ENCODE results near the gene EFNA3.

EFNA3 gene

GRCh38 chr1:155050560-155051341, 27.9 kb upstream of the EFNA3 start, which contains the start of gene ADAM15 (continued):
- TF ChIP-seq, protein P1, sequence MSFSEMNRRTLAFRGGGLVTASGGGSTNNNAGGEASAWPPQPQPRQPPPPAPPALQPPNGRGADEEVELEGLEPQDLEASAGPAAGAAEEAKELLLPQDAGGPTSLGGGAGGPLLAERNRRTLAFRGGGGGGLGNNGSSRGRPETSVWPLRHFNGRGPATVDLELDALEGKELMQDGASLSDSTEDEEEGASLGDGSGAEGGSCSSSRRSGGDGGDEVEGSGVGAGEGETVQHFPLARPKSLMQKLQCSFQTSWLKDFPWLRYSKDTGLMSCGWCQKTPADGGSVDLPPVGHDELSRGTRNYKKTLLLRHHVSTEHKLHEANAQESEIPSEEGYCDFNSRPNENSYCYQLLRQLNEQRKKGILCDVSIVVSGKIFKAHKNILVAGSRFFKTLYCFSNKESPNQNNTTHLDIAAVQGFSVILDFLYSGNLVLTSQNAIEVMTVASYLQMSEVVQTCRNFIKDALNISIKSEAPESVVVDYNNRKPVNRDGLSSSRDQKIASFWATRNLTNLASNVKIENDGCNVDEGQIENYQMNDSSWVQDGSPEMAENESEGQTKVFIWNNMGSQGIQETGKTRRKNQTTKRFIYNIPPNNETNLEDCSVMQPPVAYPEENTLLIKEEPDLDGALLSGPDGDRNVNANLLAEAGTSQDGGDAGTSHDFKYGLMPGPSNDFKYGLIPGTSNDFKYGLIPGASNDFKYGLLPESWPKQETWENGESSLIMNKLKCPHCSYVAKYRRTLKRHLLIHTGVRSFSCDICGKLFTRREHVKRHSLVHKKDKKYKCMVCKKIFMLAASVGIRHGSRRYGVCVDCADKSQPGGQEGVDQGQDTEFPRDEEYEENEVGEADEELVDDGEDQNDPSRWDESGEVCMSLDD (tag by site-specific recombination; IDR thresholded peaks at IDR 0.05) = peak; percentile 82; the same call in 1 of the 2 replicates
- TF ChIP-seq ZBTB48 (tag by site-specific recombination; IDR thresholded peaks at IDR 0.05) = 0 out of 2 replicates have a peak, but pooled peaks have one; percentile 16
- TF ChIP-seq OVOL3 (tag by site-specific recombination; IDR thresholded peaks at IDR 0.05) = peak; percentile 17; the same call in 1 of the 2 replicates
- peak; percentile 98 for TF ChIP-seq IKZF3 (tag by site-specific recombination; IDR thresholded peaks at IDR 0.05)
- TF ChIP-seq ZNF777 (tag by site-specific recombination; IDR thresholded peaks at IDR 0.05; ENCODE audit: borderline replicate concordance) = peak; percentile 87
- TF ChIP-seq HIC1 (tag by site-specific recombination; IDR thresholded peaks at IDR 0.05) = peak; percentile 97
- TF ChIP-seq ZNF596 (tag by site-specific recombination; IDR thresholded peaks at IDR 0.05) = no peak
- TF ChIP-seq ZSCAN30 (tag by site-specific recombination; IDR thresholded peaks at IDR 0.05) = peak; percentile 86
- TF ChIP-seq PRDM10 (tag by site-specific recombination; IDR thresholded peaks at IDR 0.05) = peak; percentile 8; the same call in 1 of the 2 replicates
- peak; percentile 53; the same call in 1 of the 2 replicates for TF ChIP-seq ZNF394 (tag by site-specific recombination; IDR thresholded peaks at IDR 0.05; ENCODE audit: borderline replicate concordance)
- TF ChIP-seq GLI4 (tag by site-specific recombination; IDR thresholded peaks at IDR 0.05) = no peak; the same call in none of the 2 replicates
- TF ChIP-seq ZEB2 (tag by site-specific recombination; IDR thresholded peaks at IDR 0.05) = peak; percentile 93
- TF ChIP-seq SP7 (tag by site-specific recombination; IDR thresholded peaks at IDR 0.05) = peak; percentile 92
- TF ChIP-seq KLF10 (tag by site-specific recombination; IDR thresholded peaks at IDR 0.05) = peak; percentile 69
- TF ChIP-seq, protein P2, sequence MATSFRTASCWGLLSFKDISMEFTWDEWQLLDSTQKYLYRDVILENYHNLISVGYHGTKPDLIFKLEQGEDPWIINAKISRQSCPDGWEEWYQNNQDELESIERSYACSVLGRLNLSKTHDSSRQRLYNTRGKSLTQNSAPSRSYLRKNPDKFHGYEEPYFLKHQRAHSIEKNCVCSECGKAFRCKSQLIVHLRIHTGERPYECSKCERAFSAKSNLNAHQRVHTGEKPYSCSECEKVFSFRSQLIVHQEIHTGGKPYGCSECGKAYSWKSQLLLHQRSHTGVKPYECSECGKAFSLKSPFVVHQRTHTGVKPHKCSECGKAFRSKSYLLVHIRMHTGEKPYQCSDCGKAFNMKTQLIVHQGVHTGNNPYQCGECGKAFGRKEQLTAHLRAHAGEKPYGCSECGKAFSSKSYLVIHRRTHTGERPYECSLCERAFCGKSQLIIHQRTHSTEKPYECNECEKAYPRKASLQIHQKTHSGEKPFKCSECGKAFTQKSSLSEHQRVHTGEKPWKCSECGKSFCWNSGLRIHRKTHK (tag by site-specific recombination; IDR thresholded peaks at IDR 0.05) = no peak
- TF ChIP-seq, protein P3, sequence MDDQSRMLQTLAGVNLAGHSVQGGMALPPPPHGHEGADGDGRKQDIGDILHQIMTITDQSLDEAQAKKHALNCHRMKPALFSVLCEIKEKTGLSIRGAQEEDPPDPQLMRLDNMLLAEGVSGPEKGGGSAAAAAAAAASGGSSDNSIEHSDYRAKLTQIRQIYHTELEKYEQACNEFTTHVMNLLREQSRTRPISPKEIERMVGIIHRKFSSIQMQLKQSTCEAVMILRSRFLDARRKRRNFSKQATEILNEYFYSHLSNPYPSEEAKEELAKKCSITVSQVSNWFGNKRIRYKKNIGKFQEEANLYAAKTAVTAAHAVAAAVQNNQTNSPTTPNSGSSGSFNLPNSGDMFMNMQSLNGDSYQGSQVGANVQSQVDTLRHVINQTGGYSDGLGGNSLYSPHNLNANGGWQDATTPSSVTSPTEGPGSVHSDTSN (CRISPR knock-in tag; IDR thresholded peaks at IDR 0.05) = peak; percentile 63; the same call in 1 of the 2 replicates
- TF ChIP-seq ZNF391 (tag by site-specific recombination; IDR thresholded peaks at IDR 0.05; ENCODE audit: borderline replicate concordance, low read depth) = peak; percentile 90; the same call in 1 of the 2 replicates
- TF ChIP-seq ZBTB20 (tag by site-specific recombination; IDR thresholded peaks at IDR 0.05) = peak; percentile 89; the same call in 1 of the 2 replicates
- peak; percentile 86 for TF ChIP-seq SP3 (tag by site-specific recombination; IDR thresholded peaks at IDR 0.05)
- peak; percentile 91 for TF ChIP-seq ZNF121 (tag by site-specific recombination; IDR thresholded peaks at IDR 0.05)
- TF ChIP-seq ZNF2 (tag by site-specific recombination; IDR thresholded peaks at IDR 0.05) = peak; percentile 100
- peak; percentile 77 for TF ChIP-seq ZNF76 (tag by site-specific recombination; IDR thresholded peaks at IDR 0.05; ENCODE audit: borderline replicate concordance, low read depth)
- peak; percentile 92 for TF ChIP-seq OSR2 (tag by site-specific recombination; IDR thresholded peaks at IDR 0.05)
- TF ChIP-seq TRIM28 (IDR thresholded peaks at IDR 0.05; ENCODE audit: borderline replicate concordance, low read length) = peak; percentile 65; the same call in 1 of the 2 replicates
- TF ChIP-seq ZNF423 (tag by site-specific recombination; IDR thresholded peaks at IDR 0.05) = peak; percentile 55; the same call in 1 of the 2 replicates
- peak; percentile 85; the same call in 1 of the 2 replicates for TF ChIP-seq ZNF785 (tag by site-specific recombination; IDR thresholded peaks at IDR 0.05)
- TF ChIP-seq EGR2 (tag by site-specific recombination; IDR thresholded peaks at IDR 0.05; ENCODE audit: low read depth) = peak; percentile 86
- TF ChIP-seq ZNF654 (tag by site-specific recombination; IDR thresholded peaks at IDR 0.05; ENCODE audit: low read depth) = peak; percentile 44

Data from HEK293 (cell line).